Neural progenitor cell (in vitro differentiated cells): Measurements from ENCODE around the gene NMU. TPM values are rescaled to one million over a fixed set of nuclear protein-coding genes. Genes with fewer than 3 reads are reported as not detected.
"Not testable (repeated sequence)": the region's sequence is repeated elsewhere in the genome, so short reads cannot be mapped to it uniquely, and the experiment has no call there.

Experiments used
- DNase-seq: peaks from one replicate; pipeline ENCODE4 v3.0.0-alpha.2; 2016; ENCODE audit warnings: low spot score
- H2AFZ ChIP-seq: fragments of 200-600 bp; sonication (generic); replicated peaks from 2 replicates; pipeline ENCODE4 v1.6.1; 2016; ENCODE audit warnings: antibody characterized with exemption
- H3F3A ChIP-seq: fragments of 200-600 bp; sonication (generic); 2 replicates; pipeline ENCODE4 v1.6.1; 2016; ENCODE audit warnings: antibody characterized with exemption, low read depth
- H3K27ac ChIP-seq: fragments of 200-600 bp; sonication (generic); 2 replicates; pipeline ENCODE4 v1.5.1; 2016; ENCODE audit warnings: mild to moderate bottlenecking
- H3K27me3 ChIP-seq: fragments of 200-600 bp; sonication (generic); 2 replicates; pipeline ENCODE4 v1.6.1; 2016; ENCODE audit warnings: mild to moderate bottlenecking, moderate library complexity
- H3K36me3 ChIP-seq: fragments of 200-600 bp; sonication (generic); 2 replicates; pipeline ENCODE4 v1.5.1; 2016
- H3K4me1 ChIP-seq: fragments of 200-600 bp; sonication (generic); 2 replicates; pipeline ENCODE4 v1.6.1; 2016; ENCODE audit warnings: mixed run types
- H3K4me2 ChIP-seq: fragments of 200-600 bp; sonication (generic); 2 replicates; pipeline ENCODE4 v1.6.1; 2016
- H3K4me3 ChIP-seq: fragments of 200-600 bp; sonication (generic); 2 replicates; pipeline ENCODE4 v1.5.1; 2016
- H3K79me2 ChIP-seq: fragments of 200-600 bp; sonication (generic); 2 replicates; pipeline ENCODE4 v1.6.1; 2016; ENCODE audit warnings: low read depth
- H3K9ac ChIP-seq: fragments of 200-600 bp; sonication (generic); 2 replicates; pipeline ENCODE4 v1.6.1; 2016
- H3K9me3 ChIP-seq: fragments of 200-600 bp; sonication (generic); 2 replicates; pipeline ENCODE4 v1.5.1; 2016; ENCODE audit warnings: low read depth
- H4K20me1 ChIP-seq: fragments of 200-600 bp; sonication (generic); 2 replicates; pipeline ENCODE4 v1.6.1; 2016; ENCODE audit warnings: low read depth
- H3K27ac Mint-ChIP-seq: 3 replicates; pipeline ENCODE4 v1.8.0; 2021; ENCODE audit warnings: mixed read lengths
- H3K27me3 Mint-ChIP-seq: 2 replicates; pipeline ENCODE4 v1.8.0; 2022; ENCODE audit warnings: low read depth, mild to moderate bottlenecking, inconsistent platforms, moderate library complexity, mixed read lengths; ENCODE audit not compliant: insufficient read depth
- H3K36me3 Mint-ChIP-seq: 3 replicates; pipeline ENCODE4 v1.8.0; 2021; ENCODE audit warnings: mixed read lengths
- H3K4me1 Mint-ChIP-seq: 3 replicates; pipeline ENCODE4 v1.8.0; 2021; ENCODE audit warnings: mixed read lengths
- H3K4me3 Mint-ChIP-seq: 3 replicates; pipeline ENCODE4 v1.8.0; 2021; ENCODE audit warnings: mild to moderate bottlenecking, moderate library complexity, mixed read lengths
- H3K9me3 Mint-ChIP-seq: 3 replicates; pipeline ENCODE4 v1.8.0; 2020; ENCODE audit warnings: mixed read lengths
- CTCF ChIP-seq: fragments of 200-600 bp; sonication (generic); IDR thresholded peaks from 2 replicates; pipeline ENCODE4 v1.5.1; 2017; ENCODE audit warnings: antibody characterized with exemption, mild to moderate bottlenecking
- EZH2 ChIP-seq: fragments of 200-600 bp; sonication (generic); IDR thresholded peaks from 2 replicates; pipeline ENCODE4 v1.6.1; 2017; ENCODE audit warnings: antibody characterized with exemption, mild to moderate bottlenecking, moderate library complexity
- EZH2phosphoT487 ChIP-seq: fragments of 200-600 bp; sonication (generic); IDR thresholded peaks from 2 replicates; pipeline ENCODE4 v1.6.1; 2017; ENCODE audit warnings: antibody characterized with exemption
- total RNA-seq: library from RNA; depleted of rRNA; stranded (reverse); fragments of >200 nt; gene quantifications from 2 replicates; pipeline ENCODE4 v1.2.3, GENCODE V29; 2015; ENCODE audit warnings: low replicate concordance

The NMU gene
- total RNA-seq = 1.8 and 3.8 TPM in 2 replicates

GRCh38 chr4:55635741-55636655, at the start of gene NMU:
NMU (minus strand) TSS chr4:55636298; CDS start chr4:55636192, 106 bp downstream.
- H3K27me3 ChIP-seq = peaks cover 44% of the 10 kb centered on the region
- no peaks in the 10 kb centered on the region for H4K20me1 ChIP-seq
- H2AFZ ChIP-seq = peak within 1 kb of the TSS; percentile 99
- Mint-ChIP-seq H3K4me1 (peaks cover 47% of the 10 kb centered on the region), H3K27ac (peak within 1 kb of the TSS; percentile 93), H3K36me3 (peaks cover 7% of the 10 kb centered on the region), H3K4me3 (peak within 1 kb of the TSS; percentile 93), H3K9me3 (peaks cover 11% of the 10 kb centered on the region), H3K27me3 (no peaks in the 10 kb centered on the region)
- H3K4me1 ChIP-seq = peaks cover 39% of the 10 kb centered on the region
- no peaks in the 10 kb centered on the region for H3K36me3 ChIP-seq
- DNase-seq = peak; percentile 79
- peak within 1 kb of the TSS; percentile 88 for H3K4me3 ChIP-seq
- H3F3A ChIP-seq = peaks cover 34% of the 10 kb centered on the region
- H3K4me2 ChIP-seq = peak within 1 kb of the TSS; percentile 100
- no peaks in the 10 kb centered on the region for H3K9me3 ChIP-seq
- peak; percentile 87 for TF ChIP-seq EZH2
- peak; percentile 57 for TF ChIP-seq EZH2phosphoT487
- TF ChIP-seq CTCF = peak; percentile 25
- H3K27ac ChIP-seq = no peak within 1 kb of the TSS
- H3K79me2 ChIP-seq = no peaks in the 10 kb centered on the region
- H3K9ac ChIP-seq = no peak within 1 kb of the TSS

GRCh38 chr4:55684276-55684675, 48.2 kb upstream of the NMU start:
- Histone ChIP-seq H3K27me3 (no peaks in the 10 kb centered on the region), H3K4me2 (no peak overlapping the region), H3F3A (no peaks in the 10 kb centered on the region), H3K4me1 (no peaks in the 10 kb centered on the region), H3K79me2 (no peaks in the 10 kb centered on the region), H3K27ac (no peak overlapping the region), H2AFZ (no peak overlapping the region), H3K9me3 (no peaks in the 10 kb centered on the region), H3K4me3 (no peak overlapping the region), H3K36me3 (no peaks in the 10 kb centered on the region), H3K9ac (no peak overlapping the region), H4K20me1 (no peaks in the 10 kb centered on the region)
- H3K4me3 Mint-ChIP-seq = no peak overlapping the region
- H3K4me1 Mint-ChIP-seq = no peaks in the 10 kb centered on the region
- DNase-seq = no peak
- H3K9me3 Mint-ChIP-seq = no peaks in the 10 kb centered on the region
- peaks cover 8% of the 10 kb centered on the region for H3K27me3 Mint-ChIP-seq
- H3K36me3 Mint-ChIP-seq = no peaks in the 10 kb centered on the region
- no peak for TF ChIP-seq EZH2phosphoT487
- no peak for TF ChIP-seq EZH2
- no peak for TF ChIP-seq CTCF
- no peak overlapping the region for H3K27ac Mint-ChIP-seq

GRCh38 chr4:55682797-55683196, 46.7 kb upstream of the NMU start:
- H3K36me3 ChIP-seq, H3K4me1 Mint-ChIP-seq, H3K4me3 Mint-ChIP-seq, H3K27ac ChIP-seq, H4K20me1 ChIP-seq, H3K9me3 ChIP-seq, H3K4me1 ChIP-seq, H3K9me3 Mint-ChIP-seq, H3K4me3 ChIP-seq, H3F3A ChIP-seq, H3K36me3 Mint-ChIP-seq, H3K79me2 ChIP-seq, H3K9ac ChIP-seq, DNase-seq, H3K27me3 ChIP-seq, H3K27ac Mint-ChIP-seq, H2AFZ ChIP-seq, H3K27me3 Mint-ChIP-seq, H3K4me2 ChIP-seq: not testable (repeated sequence)

GRCh38 chr4:55682295-55682694, 46.2 kb upstream of the NMU start:
- Histone ChIP-seq H4K20me1 (no peaks in the 10 kb centered on the region), H2AFZ (no peak overlapping the region), H3K36me3 (no peaks in the 10 kb centered on the region), H3K4me1 (no peaks in the 10 kb centered on the region), H3F3A (no peaks in the 10 kb centered on the region), H3K4me2 (no peak overlapping the region), H3K4me3 (no peak overlapping the region), H3K27ac (no peak overlapping the region), H3K27me3 (no peaks in the 10 kb centered on the region), H3K9ac (no peak overlapping the region), H3K79me2 (no peaks in the 10 kb centered on the region), H3K9me3 (no peaks in the 10 kb centered on the region)
- Mint-ChIP-seq H3K4me3 (no peak overlapping the region), H3K4me1 (no peaks in the 10 kb centered on the region), H3K27ac (no peak overlapping the region), H3K27me3 (peaks cover 8% of the 10 kb centered on the region), H3K9me3 (no peaks in the 10 kb centered on the region), H3K36me3 (no peaks in the 10 kb centered on the region)
- no peak for TF ChIP-seq CTCF
- TF ChIP-seq EZH2phosphoT487 = no peak
- no peak for TF ChIP-seq EZH2
- no peak for DNase-seq
